G401 (cell line): ENCODE results near the gene MYO1A. TPM values are rescaled to one million over a fixed set of nuclear protein-coding genes. Genes with fewer than 3 reads are reported as not detected.
"Not testable (repeated sequence)": the region's sequence is repeated elsewhere in the genome, so short reads cannot be mapped to it uniquely, and the experiment has no call there.

ENCODE experiments used
- DNase-seq: peaks from one replicate; pipeline ENCODE4 v3.0.0-alpha.2; 2015; ENCODE audit warnings: low spot score
- in situ Hi-C: cut with HindIII; loops from 2 replicates; pipeline ENCODE4 v1.10.0; 2016; ENCODE audit warnings: low sequenced_read_pairs, mixed read lengths
- total RNA-seq: library from RNA; depleted of rRNA; stranded (reverse); fragments of >200 nt; shearing (Covaris generic); gene quantifications from 2 replicates; pipeline ENCODE4 v1.2.3, GENCODE V29; 2014; rRNA removed

Gene MYO1A
- total RNA-seq, 1 experiment from 2014 or later, result not detected

DNA sequence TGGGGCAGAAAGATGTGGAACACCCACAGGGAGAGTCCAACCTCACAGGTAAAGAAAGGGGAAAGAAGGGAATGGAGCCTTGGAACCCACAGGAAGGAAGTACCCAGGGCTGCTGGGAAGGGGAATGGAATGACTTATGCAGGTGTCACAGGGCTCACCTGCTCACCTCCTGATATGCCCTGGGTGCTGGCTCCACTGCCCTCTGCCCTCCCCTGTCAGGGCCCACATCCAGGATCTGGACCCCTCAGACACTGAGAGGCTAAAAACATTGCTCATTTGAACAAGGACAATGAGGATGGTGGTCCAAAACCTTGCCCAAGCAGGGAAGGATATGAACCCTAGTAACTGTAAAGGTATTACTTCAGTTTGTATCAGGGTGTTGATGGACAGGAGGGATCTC, 62.9 kb downstream of the MYO1A start:
- in situ Hi-C loops, result loop anchor here (25.0 kb wide), 1 partner anchor 225 kb away; the partner anchor contains the start of genes HSD17B6 and PRIM1
- DNase-seq, result no peak

DNA sequence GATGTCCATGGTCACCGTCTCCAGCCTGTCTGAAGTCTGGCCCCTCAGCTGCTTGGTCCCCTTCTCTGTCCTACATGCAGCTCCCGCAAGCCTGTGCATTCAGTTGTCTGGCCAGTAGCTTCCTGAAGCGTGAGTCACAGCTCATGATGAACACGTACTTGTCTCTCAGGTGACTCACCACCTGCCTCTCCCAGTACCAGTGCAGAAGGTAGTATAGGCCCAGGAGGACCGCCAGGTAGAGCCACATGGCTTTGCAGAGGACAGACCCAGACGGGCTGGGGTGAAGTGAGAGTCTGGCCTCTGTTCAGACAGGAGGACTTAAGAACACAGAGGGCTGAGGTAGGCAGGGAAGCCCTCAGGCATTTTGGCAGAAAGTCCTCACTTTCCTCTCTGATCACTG, 64.2 kb downstream of the MYO1A start:
- in situ Hi-C loops, result loop anchor here (25.0 kb wide), 1 partner anchor 223 kb away; the partner anchor contains the start of genes HSD17B6 and PRIM1
- not testable (repeated sequence) for DNase-seq

DNA sequence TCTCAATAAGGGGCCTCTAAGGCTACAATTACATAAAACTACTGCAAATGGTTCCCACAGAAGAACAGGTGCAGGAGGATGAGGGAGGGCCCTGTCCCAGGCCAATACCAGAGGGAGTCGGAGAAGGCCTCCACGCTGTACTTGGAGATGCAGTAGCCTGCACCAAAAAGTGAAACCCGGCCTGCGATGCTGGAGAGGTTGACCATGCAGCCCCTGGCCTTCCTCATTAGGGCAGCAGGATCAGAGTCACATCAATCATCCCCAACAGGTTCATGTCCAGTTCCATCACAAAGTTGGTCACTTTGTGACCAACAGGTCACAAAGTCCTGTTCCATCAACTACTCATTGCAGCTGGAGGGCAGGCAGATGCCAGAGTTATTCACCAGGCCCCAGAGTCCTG, 66.5 kb downstream of the MYO1A start:
- DNase-seq, result no peak
- in situ Hi-C loops, result loop anchor here (25.0 kb wide), 1 partner anchor 221 kb away; the partner anchor contains the start of genes HSD17B6 and PRIM1

DNA sequence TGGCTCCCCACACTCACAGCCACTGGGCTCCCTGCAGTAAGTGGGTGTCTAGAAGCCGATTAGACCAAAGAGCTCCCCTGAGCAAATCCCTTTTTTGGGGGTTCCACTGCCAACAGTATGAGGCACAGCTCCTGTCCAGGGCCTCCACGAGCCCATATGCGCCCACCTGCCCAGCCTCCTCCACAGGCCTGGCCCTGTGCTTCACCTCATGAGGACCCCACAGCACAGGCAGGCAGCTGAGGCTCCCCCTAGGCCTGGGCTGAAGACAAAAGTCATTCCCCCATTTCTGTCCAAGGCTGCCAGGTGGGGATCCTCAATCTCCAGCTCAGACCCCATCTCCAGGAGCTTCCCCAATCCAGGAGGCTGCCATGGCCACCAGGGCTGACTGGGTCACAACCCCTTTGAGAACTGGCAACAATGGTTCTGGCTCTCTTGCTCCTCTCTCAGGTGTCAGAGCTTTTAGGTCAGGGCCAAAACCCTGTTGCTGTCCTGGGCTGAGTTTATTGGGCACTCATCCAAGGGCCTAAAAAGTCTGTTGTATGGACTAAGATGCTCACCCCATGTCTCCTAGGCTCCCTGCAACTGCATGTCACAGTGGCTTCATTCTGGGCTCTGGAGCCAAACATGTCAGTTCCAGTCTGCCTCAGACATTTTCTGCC, 67.2 kb downstream of the MYO1A start:
- in situ Hi-C loops, result loop anchor here (25.0 kb wide), 1 partner anchor 220 kb away; the partner anchor contains the start of genes HSD17B6 and PRIM1
- DNase-seq, result not testable (repeated sequence)

DNA sequence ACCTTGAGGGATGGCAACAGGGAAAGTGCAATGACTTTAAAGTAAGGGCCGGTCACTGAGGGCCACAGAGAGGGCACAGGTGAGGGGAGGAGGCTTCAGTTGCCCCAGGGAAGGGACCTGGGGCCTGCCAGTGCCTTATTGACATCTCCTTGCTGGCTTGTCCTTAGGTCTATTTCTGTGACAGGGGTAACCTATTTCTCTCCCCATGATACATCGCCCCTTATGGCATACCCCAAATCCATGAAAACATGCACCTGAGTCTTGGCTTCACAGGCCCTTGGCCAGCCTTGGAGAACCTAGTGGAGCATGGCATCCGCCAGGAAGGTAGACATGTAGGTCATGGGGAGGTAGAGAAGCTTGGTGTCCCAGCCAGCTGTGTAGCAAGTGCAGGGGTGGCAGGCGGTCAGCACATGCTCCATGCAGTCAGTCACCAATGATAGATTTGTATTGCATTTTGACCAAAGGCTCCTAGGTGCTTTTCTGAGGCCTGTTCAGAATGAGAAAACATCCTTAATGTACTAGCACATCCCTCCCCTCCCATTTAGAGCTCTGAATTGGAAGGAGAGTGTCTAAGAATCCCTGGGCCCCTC, 68.9 kb downstream of the MYO1A start:
- in situ Hi-C loops, result loop anchor here (25.0 kb wide), 1 partner anchor 219 kb away; the partner anchor contains the start of genes HSD17B6 and PRIM1
- DNase-seq, result no peak

DNA sequence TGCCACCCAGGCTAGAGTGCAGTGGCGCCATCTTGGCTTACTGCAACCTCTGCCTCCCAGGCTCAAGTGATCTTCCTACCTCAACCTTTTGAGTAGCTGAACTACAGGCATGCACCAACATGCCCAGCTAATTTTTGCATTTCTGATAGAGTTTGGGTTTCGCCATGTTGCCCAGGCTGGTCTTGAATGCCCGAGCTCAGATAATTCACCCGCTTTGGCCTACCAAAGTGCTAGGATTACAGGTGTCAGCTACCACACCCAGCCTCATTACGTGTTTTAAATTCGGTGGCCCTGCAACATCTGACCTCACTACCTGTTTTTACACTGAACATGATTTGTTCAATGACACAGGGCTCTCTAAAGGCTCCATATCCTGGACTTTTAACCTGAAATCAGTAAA, 69.7 kb downstream of the MYO1A start:
- in situ Hi-C loops, result loop anchor here (25.0 kb wide), 1 partner anchor 218 kb away; the partner anchor contains the start of genes HSD17B6 and PRIM1
- DNase-seq, result no peak

DNA sequence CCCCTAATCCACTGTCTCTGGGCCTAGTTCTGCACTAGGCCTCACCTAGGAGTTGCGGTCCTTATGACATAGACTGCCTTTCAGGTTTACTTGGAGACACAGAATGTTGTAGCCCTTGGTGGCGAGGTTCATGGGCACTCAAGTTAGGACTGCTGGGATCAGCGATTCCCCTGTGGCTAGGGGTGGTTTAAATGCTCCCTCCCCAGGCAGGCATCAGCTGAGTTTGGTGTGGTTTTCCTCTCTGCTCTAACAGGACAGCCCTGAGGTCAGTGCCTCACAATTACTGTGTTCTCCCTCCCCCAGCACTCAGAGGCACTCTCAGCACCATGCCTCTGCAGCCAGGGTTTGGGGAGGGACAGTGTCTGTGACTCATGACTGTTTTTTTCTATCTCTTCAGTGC, 70.3 kb downstream of the MYO1A start:
- no peak for DNase-seq
- in situ Hi-C loops, result loop anchor here (25.0 kb wide), 1 partner anchor 217 kb away; the partner anchor contains the start of genes HSD17B6 and PRIM1

Other genes starting within 250 kb of the MYO1A start
- gene SDR9C7, start 115.7 kb downstream of the MYO1A start, total RNA-seq, result not detected in 2 replicates
- not detected in 2 replicates for gene RDH16, start 92.5 kb downstream of the MYO1A start, total RNA-seq
- gene ZBTB39, start 43.6 kb downstream of the MYO1A start, total RNA-seq, result 5.3 and 9.1 TPM in 2 replicates
- gene TAC3, start 33.6 kb downstream of the MYO1A start, total RNA-seq, result 0.85 TPM in 1 of 2 replicates, not detected in the other
- 17.4 and 23.9 TPM in 2 replicates for gene NEMP1, start 28.7 kb upstream of the MYO1A start, total RNA-seq
- 44.2 TPM in 2 replicates for gene NAB2, start 39.0 kb upstream of the MYO1A start, total RNA-seq
- gene STAT6, start 61.2 kb upstream of the MYO1A start, total RNA-seq, result 62.6 and 64.9 TPM in 2 replicates
- 19.3 and 25.1 TPM in 2 replicates for gene LRP1, start 78.4 kb upstream of the MYO1A start, total RNA-seq
- gene LRP1-AS, start 97.5 kb upstream of the MYO1A start, total RNA-seq, result not detected in 2 replicates
- gene NXPH4, start 166.7 kb upstream of the MYO1A start, total RNA-seq, result 0.49 TPM in 1 of 2 replicates, not detected in the other
- gene SHMT2, start 179.6 kb upstream of the MYO1A start, total RNA-seq, result 160 and 174 TPM in 2 replicates
- 0.14 TPM in 1 of 2 replicates, not detected in the other for gene STAC3, start 201.1 kb upstream of the MYO1A start, total RNA-seq